H1 (cell line): ENCODE data around the gene SNRPD3. TPM values are rescaled to one million over a fixed set of nuclear protein-coding genes. Genes with fewer than 3 reads are reported as not detected.

Source experiments
- CBX5 ChIP-seq: fragments of 300-800, 300-1000 bp; sonication (generic); IDR thresholded peaks from 2 replicates; pipeline ENCODE4 v1.7.1; 2016; ENCODE audit warnings: antibody characterized with exemption, low read length, low read depth
- JUND ChIP-seq: IDR thresholded peaks from 2 replicates; pipeline ENCODE4 v1.6.1; 2011; ENCODE audit warnings: mild to moderate bottlenecking, improper control_type of control experiment, low read length
- POU5F1 ChIP-seq: IDR thresholded peaks from 2 replicates; pipeline ENCODE4 v1.6.1; 2011; ENCODE audit warnings: low read depth, mild to moderate bottlenecking, low read length, moderate library complexity
- SP1 ChIP-seq: IDR thresholded peaks from 2 replicates; pipeline ENCODE4 v1.6.1; 2011; ENCODE audit warnings: low read depth, low read length
- YY1 ChIP-seq: IDR thresholded peaks from 2 replicates; pipeline ENCODE4 v1.6.1; 2011; ENCODE audit warnings: low read depth, mild to moderate bottlenecking, low read length
- polyA plus RNA-seq, 7 experiments: library from polyadenylated mRNA; depleted of rRNA in 3 of 7; stranded (reverse) in 5 of 7; unstranded in 2 of 7; fragments of >200 nt in 5 of 7; fragments of 200-250 nt in 2 of 7; gene quantifications; 1 replicate in 5 of 7; 2 replicates in 1 of 7; 4 replicates in 1 of 7; pipeline versions ENCODE4 v1.2.1 to v1.2.3, GENCODE V29; 2011 to 2013; ENCODE audit warnings: missing spikeins in 2 of 7, mixed read lengths in 2 of 7
- total RNA-seq: library from RNA; stranded (reverse); fragmentation: NEBNext Ultra II Directional; extraction: Animal tissue kit (Norgen Biotek cat#: 25700); gene quantifications from 2 replicates; pipeline ENCODE4 v1.2.1, GENCODE V29; 2021

Gene SNRPD3
- total and polyA plus RNA-seq, 2 of the 8 experiments (the other 6 are each of a cell fraction or from before 2014, with no cell fraction given), result 200 to 455 TPM

- TF ChIP-seq SP1 (peak; percentile 18; the same call in 1 of the 2 replicates), YY1 (0 out of 2 replicates have a peak, but pooled peaks have one; percentile 34), CBX5 (no peak), POU5F1 (no peak), JUND (peak; percentile 89)
- TF ChIP-seq, all 59 proteins: peak for 10
These were observed 30.3 kb upstream of the SNRPD3 start (continued) for GRCh38 chr22:24525416-24526037.
